ENCODE measurements around the gene CCDC18.
"Not testable (repeated sequence)": the region's sequence is repeated elsewhere in the genome, so short reads cannot be mapped to it uniquely, and the experiment has no call there.

CCDC18 gene

GRCh38 chr1:93239863-93240262 lies 59.3 kb downstream of the CCDC18 start:
- no peak for DNase-seq

- not testable (repeated sequence) for DNase-seq
These were observed 62.7 kb downstream of the CCDC18 start for GRCh38 chr1:93243233-93243632.

GRCh38 chr1:93244298-93245069 lies 64.0 kb downstream of the CCDC18 start:
- DNase-seq, result no peak

GRCh38 chr1:93251966-93252365 lies 71.4 kb downstream of the CCDC18 start:
- DNase-seq, result no peak

GRCh38 chr1:93252598-93252997 lies 72.1 kb downstream of the CCDC18 start:
- DNase-seq, result no peak

- no peak for DNase-seq
These were observed 73.0 kb downstream of the CCDC18 start for GRCh38 chr1:93253516-93253915.

- no peak for DNase-seq
These were observed 74.9 kb downstream of the CCDC18 start for GRCh38 chr1:93255222-93256079.

GRCh38 chr1:93256433-93256832 lies 75.9 kb downstream of the CCDC18 start:
- DNase-seq, result no peak

- DNase-seq, result no peak
These were observed 77.4 kb downstream of the CCDC18 start for GRCh38 chr1:93257889-93258288.

GRCh38 chr1:93260726-93261125 lies 80.2 kb downstream of the CCDC18 start:
- not testable (repeated sequence) for DNase-seq

- DNase-seq, result no peak
These were observed 82.1 kb downstream of the CCDC18 start for GRCh38 chr1:93262645-93263044.

- not testable (repeated sequence) for DNase-seq
These were observed 88.4 kb downstream of the CCDC18 start for GRCh38 chr1:93268888-93269287.

GRCh38 chr1:93275262-93275633 lies 94.7 kb downstream of the CCDC18 start:
- not testable (repeated sequence) for DNase-seq

GRCh38 chr1:93275634-93276295 lies 95.2 kb downstream of the CCDC18 start:
- no peak for DNase-seq

- not testable (repeated sequence) for DNase-seq
These were observed 97.0 kb downstream of the CCDC18 start for GRCh38 chr1:93277530-93277929.

GRCh38 chr1:93283496-93283895 lies 103.0 kb downstream of the CCDC18 start:
- no peak for DNase-seq

- no peak for DNase-seq
These were observed 108.0 kb downstream of the CCDC18 start for GRCh38 chr1:93288558-93288957.

- no peak for DNase-seq
These were observed 116.1 kb downstream of the CCDC18 start for GRCh38 chr1:93296555-93297154.

GRCh38 chr1:93301131-93301530 lies 120.6 kb downstream of the CCDC18 start:
- DNase-seq, result no peak

- no peak for DNase-seq
These were observed 121.6 kb downstream of the CCDC18 start for GRCh38 chr1:93302078-93302477.

GRCh38 chr1:93304716-93305138 lies 124.2 kb downstream of the CCDC18 start:
- peak; percentile 56 for DNase-seq

GRCh38 chr1:93306920-93307319 lies 126.4 kb downstream of the CCDC18 start:
- no peak for DNase-seq

- no peak for DNase-seq
These were observed 132.5 kb downstream of the CCDC18 start for GRCh38 chr1:93313026-93313425.

Data from NCI-H146 (cell line).